HEK293 (cell line): Measurements from ENCODE around the gene ZFAND6.
A peak's percentile ranks its signal among the peaks of the same experiment; 100 is the strongest.

ENCODE experiments used
- CTCF ChIA-PET: fragments of 350-600 bp; formaldehyde crosslinking; extraction: SDS; loops from one replicate; lab custom pipeline; 2021; ENCODE audit warnings: antibody characterized with exemption; lab: Yijun Ruan, JAX
- POLR2A ChIA-PET: fragments of 300-600 bp; formaldehyde crosslinking; extraction: SDS; loops from one replicate; lab custom pipeline; 2020; ENCODE audit warnings: antibody characterized with exemption, inconsistent platforms; lab: Yijun Ruan, JAX
- H3K27ac ChIP-seq: fragments of 200-500 bp; sonication (Bioruptor generic); 2 replicates; pipeline ENCODE4 v1.5.1; 2014; ENCODE audit warnings: low read depth, low read length, control low read depth, inconsistent platforms; ENCODE audit errors: extremely low read depth
- H3K36me3 ChIP-seq, 2 experiments: fragments of 200-500 bp in 1 of 2; sonication (Bioruptor generic) in 1 of 2; 1 replicate in 1 of 2; 2 replicates in 1 of 2; pipeline ENCODE4 v1.5.1; 2014 to 2017; ENCODE audit warnings: inconsistent platforms in 2 of 2, low read length in 2 of 2; ENCODE audit not compliant: control insufficient read depth in 2 of 2, insufficient read depth in 1 of 2
- H3K4me1 ChIP-seq: fragments of 200-500 bp; sonication (Bioruptor generic); 2 replicates; pipeline ENCODE4 v1.5.1; 2014; ENCODE audit warnings: mild to moderate bottlenecking, low read length, inconsistent platforms; ENCODE audit not compliant: control insufficient read depth, insufficient read depth
- H3K4me3 ChIP-seq: 2 replicates; pipeline ENCODE4 v1.5.1; 2011; ENCODE audit warnings: low read depth, mild to moderate bottlenecking, control low read depth, low read length, moderate library complexity
- H3K9me3 ChIP-seq: fragments of 200-500 bp; sonication (Bioruptor generic); 2 replicates; pipeline ENCODE4 v1.5.1; 2014; ENCODE audit warnings: low read depth, low read length, inconsistent platforms; ENCODE audit not compliant: control insufficient read depth, insufficient read depth
- ATF2 ChIP-seq: fragments of 450-650 bp; formaldehyde crosslinking; IDR thresholded peaks from 2 replicates; pipeline ENCODE4 v1.5.1; 2016; ENCODE audit warnings: missing biosample characterization, missing genetic modification characterization, low read depth
- FEZF1 ChIP-seq: fragments of 450-650 bp; formaldehyde crosslinking; IDR thresholded peaks from 2 replicates; pipeline ENCODE4 v1.5.1; 2016; ENCODE audit warnings: missing biosample characterization, missing genetic modification characterization
- PRDM1 ChIP-seq: fragments of 450-650 bp; formaldehyde crosslinking; IDR thresholded peaks from 2 replicates; pipeline ENCODE4; 2016; ENCODE audit warnings: missing biosample characterization, missing genetic modification characterization
- PRDM10 ChIP-seq: fragments of 450-650 bp; formaldehyde crosslinking; IDR thresholded peaks from 2 replicates; pipeline ENCODE4 v1.5.1; 2016; ENCODE audit warnings: missing biosample characterization, missing genetic modification characterization
- PRDM6 ChIP-seq: fragments of 450-650 bp; formaldehyde crosslinking; IDR thresholded peaks from 2 replicates; pipeline ENCODE4 v1.5.1; 2017; ENCODE audit warnings: missing biosample characterization, missing genetic modification characterization
- SETDB1 ChIP-seq: IDR thresholded peaks from one replicate; pipeline ENCODE4 v1.6.1; 2017; ENCODE audit warnings: mild to moderate bottlenecking, low read length, moderate library complexity, mixed read lengths; ENCODE audit not compliant: insufficient read length
- ZBTB7A ChIP-seq: fragments of 450-650 bp; formaldehyde crosslinking; IDR thresholded peaks from 2 replicates; pipeline ENCODE4 v1.5.1; 2016; ENCODE audit warnings: low read depth, missing biosample characterization, missing genetic modification characterization
- ZNF202 ChIP-seq: fragments of 450-650 bp; formaldehyde crosslinking; IDR thresholded peaks from 2 replicates; pipeline ENCODE4 v1.5.1; 2016; ENCODE audit warnings: missing biosample characterization, missing genetic modification characterization, borderline replicate concordance
- ZNF335 ChIP-seq: fragments of 450-650 bp; formaldehyde crosslinking; conservative IDR thresholded peaks from 2 replicates; pipeline ENCODE4 v1.5.1; 2016; ENCODE audit warnings: missing biosample characterization, missing genetic modification characterization
- ZNF585B ChIP-seq: fragments of 450-650 bp; formaldehyde crosslinking; IDR thresholded peaks from 2 replicates; pipeline ENCODE4 v1.5.1; 2016; ENCODE audit warnings: missing biosample characterization, missing genetic modification characterization
- ZNF596 ChIP-seq: fragments of 450-650 bp; IDR thresholded peaks from 2 replicates; pipeline ENCODE4 v1.5.0; 2018; ENCODE audit warnings: missing biosample characterization, mild to moderate bottlenecking, missing genetic modification characterization, moderate library complexity
- ZNF600 ChIP-seq: fragments of 450-650 bp; formaldehyde crosslinking; IDR thresholded peaks from 2 replicates; pipeline ENCODE4 v1.5.1; 2016; ENCODE audit warnings: missing biosample characterization, missing genetic modification characterization
- ZNF629 ChIP-seq: fragments of 450-650 bp; formaldehyde crosslinking; IDR thresholded peaks from 2 replicates; pipeline ENCODE4 v1.5.1; 2017; ENCODE audit warnings: missing biosample characterization, missing genetic modification characterization
- ZNF677 ChIP-seq: fragments of 450-650 bp; IDR thresholded peaks from 2 replicates; pipeline ENCODE4 v1.5.0; 2018; ENCODE audit warnings: missing biosample characterization, mild to moderate bottlenecking, missing genetic modification characterization, moderate library complexity
- ZNF843 ChIP-seq: fragments of 450-650 bp; formaldehyde crosslinking; IDR thresholded peaks from 2 replicates; pipeline ENCODE4 v1.5.1; 2016; ENCODE audit warnings: missing biosample characterization, missing genetic modification characterization
- TF ChIP-seq, protein P1 (sequence below): fragments of 450-650 bp; formaldehyde crosslinking; IDR thresholded peaks from 2 replicates; pipeline ENCODE4 v1.5.1; 2016; ENCODE audit warnings: missing biosample characterization, missing genetic modification characterization, borderline replicate concordance

The ZFAND6 gene

GRCh38 chr15:80073197-80073596, 13.7 kb downstream of the ZFAND6 start:
- H3K27ac ChIP-seq: no peak overlapping the region
- CTCF ChIA-PET: interaction anchor here (5.4 kb wide), 1 partner anchor 16 kb away, joined by 48 read pairs; no protein-coding TSS in a partner anchor
- POLR2A ChIA-PET: interaction anchor here (1.5 kb wide), 1 partner anchor 150 kb away, joined by 9 read pairs; no protein-coding TSS in a partner anchor
- H3K36me3 ChIP-seq: no peaks in the 10 kb centered on the region
- H3K4me3 ChIP-seq: peak overlapping the region; percentile 54
- no peaks in the 10 kb centered on the region for H3K9me3 ChIP-seq
- H3K4me1 ChIP-seq: peaks cover 53% of the 10 kb centered on the region
- no peak for TF ChIP-seq PRDM6 (tag by site-specific recombination)
- peak; percentile 13; the same call in 1 of the 2 replicates for TF ChIP-seq ZNF629 (tag by site-specific recombination)
- TF ChIP-seq ATF2: peak; percentile 81

DNA sequence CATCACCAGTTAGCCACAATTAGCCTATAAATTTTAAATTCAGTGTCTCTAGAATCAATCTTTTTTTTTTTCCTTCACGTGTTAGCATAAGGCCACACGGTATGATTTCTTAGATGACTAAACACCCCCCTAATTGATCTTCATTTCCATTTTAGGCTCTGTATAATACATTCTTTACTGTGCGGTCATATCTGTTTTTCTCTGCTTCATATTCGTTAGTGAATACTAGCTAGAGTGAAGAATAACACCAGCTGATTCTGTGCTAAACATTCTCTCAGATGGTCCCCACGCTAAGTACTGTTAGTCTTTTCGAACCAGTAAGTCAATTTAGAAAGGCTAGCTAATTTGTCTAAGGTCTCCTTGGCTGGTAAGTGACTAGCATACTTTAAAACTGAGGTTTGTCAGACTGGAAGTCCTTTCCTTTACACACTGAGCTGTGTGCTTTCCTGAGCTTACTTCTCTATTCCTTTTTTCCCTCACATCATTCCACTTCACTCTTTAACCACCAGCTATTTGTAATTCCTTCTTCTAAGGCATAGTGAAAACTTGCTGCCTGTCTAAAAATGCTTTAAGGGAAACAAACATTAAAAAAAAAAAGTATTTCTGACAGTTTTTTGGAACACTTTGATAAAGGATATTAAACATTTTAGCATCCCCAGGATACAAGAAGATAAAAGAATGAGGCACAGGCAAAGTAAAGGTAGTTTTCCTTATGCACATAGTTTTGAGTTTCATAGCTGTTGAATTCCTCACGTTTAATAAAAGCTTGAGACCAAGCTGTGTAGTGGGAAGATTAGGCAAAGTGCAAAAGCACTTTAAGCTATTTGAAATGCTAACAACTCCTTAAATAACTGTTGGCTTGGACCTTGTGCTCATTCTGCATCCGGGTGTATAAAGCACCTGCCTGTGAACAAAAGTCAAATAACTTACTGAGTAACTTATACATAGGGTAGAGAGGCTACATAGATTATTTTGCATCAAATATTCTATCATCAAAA, 17.1 kb downstream of the ZFAND6 start:
- H3K36me3 ChIP-seq: peaks cover 4% of the 10 kb centered on the region in 2 experiments; a peak in 1 of 3 replicates
- TF ChIP-seq FEZF1 (tag by site-specific recombination) (peak; percentile 41; the same call in 1 of the 2 replicates), PRDM10 (tag by site-specific recombination) (peak; percentile 81), ZNF335 (no peak), PRDM1 (tag by site-specific recombination) (peak; percentile 74), PRDM6 (tag by site-specific recombination) (peak; percentile 89)
- no peak overlapping the region for H3K27ac ChIP-seq
- POLR2A ChIA-PET: no interaction called here
- CTCF ChIA-PET: interaction anchor here (0.6 to 5.4 kb wide), 7 partner anchors 12 to 1024 kb away, joined by 3 to 48 read pairs (median 4); no protein-coding TSS in a partner anchor
- no peak overlapping the region for H3K4me3 ChIP-seq
- H3K4me1 ChIP-seq: peaks cover 36% of the 10 kb centered on the region
- no peaks in the 10 kb centered on the region for H3K9me3 ChIP-seq

DNA sequence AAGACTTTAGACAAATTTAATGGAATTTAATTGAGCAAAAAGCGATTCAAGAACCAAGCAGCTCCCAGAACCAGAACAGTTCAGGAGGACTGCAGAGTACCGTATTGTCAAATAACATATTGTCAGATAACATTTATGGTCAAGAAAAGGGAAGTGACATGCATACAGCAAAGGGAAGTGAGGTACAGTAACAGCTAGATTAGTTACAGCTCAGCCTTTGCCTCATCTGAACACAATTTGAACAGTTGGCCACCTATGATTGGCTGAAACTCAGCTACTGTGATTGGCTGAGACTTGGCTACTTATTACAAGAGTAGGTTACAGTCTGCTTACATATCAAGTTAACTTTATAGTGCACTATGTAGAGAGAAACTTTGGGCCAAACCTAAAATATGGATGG, 21.9 kb downstream of the ZFAND6 start:
- peaks cover 9% of the 10 kb centered on the region; the same call in 1 of the 2 replicates for H3K4me1 ChIP-seq
- CTCF ChIA-PET: interaction anchor here (0.9 to 1.8 kb wide), 3 partner anchors 8 to 20 kb away, joined by 3 to 6 read pairs (median 4); no protein-coding TSS in a partner anchor
- no peak overlapping the region for H3K27ac ChIP-seq
- POLR2A ChIA-PET: interaction anchor here (0.5 to 1.2 kb wide), 2 partner anchors 11 to 21 kb away, joined by 3 to 4 read pairs; partner anchors contain the start of gene ZFAND6
- H3K36me3 ChIP-seq: peaks cover 4% of the 10 kb centered on the region in 2 experiments; a peak in 2 of 3 replicates
- no peak overlapping the region for H3K4me3 ChIP-seq
- no peaks in the 10 kb centered on the region for H3K9me3 ChIP-seq
- no peak for TF ChIP-seq ZNF202 (tag by site-specific recombination)
- TF ChIP-seq, protein P1, sequence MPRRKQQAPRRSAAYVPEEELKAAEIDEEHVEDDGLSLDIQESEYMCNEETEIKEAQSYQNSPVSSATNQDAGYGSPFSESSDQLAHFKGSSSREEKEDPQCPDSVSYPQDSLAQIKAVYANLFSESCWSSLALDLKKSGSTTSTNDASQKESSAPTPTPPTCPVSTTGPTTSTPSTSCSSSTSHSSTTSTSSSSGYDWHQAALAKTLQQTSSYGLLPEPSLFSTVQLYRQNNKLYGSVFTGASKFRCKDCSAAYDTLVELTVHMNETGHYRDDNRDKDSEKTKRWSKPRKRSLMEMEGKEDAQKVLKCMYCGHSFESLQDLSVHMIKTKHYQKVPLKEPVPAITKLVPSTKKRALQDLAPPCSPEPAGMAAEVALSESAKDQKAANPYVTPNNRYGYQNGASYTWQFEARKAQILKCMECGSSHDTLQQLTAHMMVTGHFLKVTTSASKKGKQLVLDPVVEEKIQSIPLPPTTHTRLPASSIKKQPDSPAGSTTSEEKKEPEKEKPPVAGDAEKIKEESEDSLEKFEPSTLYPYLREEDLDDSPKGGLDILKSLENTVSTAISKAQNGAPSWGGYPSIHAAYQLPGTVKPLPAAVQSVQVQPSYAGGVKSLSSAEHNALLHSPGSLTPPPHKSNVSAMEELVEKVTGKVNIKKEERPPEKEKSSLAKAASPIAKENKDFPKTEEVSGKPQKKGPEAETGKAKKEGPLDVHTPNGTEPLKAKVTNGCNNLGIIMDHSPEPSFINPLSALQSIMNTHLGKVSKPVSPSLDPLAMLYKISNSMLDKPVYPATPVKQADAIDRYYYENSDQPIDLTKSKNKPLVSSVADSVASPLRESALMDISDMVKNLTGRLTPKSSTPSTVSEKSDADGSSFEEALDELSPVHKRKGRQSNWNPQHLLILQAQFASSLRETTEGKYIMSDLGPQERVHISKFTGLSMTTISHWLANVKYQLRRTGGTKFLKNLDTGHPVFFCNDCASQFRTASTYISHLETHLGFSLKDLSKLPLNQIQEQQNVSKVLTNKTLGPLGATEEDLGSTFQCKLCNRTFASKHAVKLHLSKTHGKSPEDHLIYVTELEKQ (tag by site-specific recombination): no peak
- no peak for TF ChIP-seq ZNF600 (tag by site-specific recombination)
- TF ChIP-seq ZNF585B (tag by site-specific recombination): no peak
- TF ChIP-seq ZNF677 (tag by site-specific recombination): no peak
- no peak for TF ChIP-seq ZNF843 (tag by site-specific recombination)
- TF ChIP-seq ZBTB7A (tag by site-specific recombination): no peak
- TF ChIP-seq ZNF596 (tag by site-specific recombination): no peak
- no peak for TF ChIP-seq SETDB1
